Measurements from ENCODE around the gene NRROS. TPM values are rescaled to one million over a fixed set of nuclear protein-coding genes. Genes with fewer than 3 reads are reported as not detected.
"Not testable (repeated sequence)": the region's sequence is repeated elsewhere in the genome, so short reads cannot be mapped to it uniquely, and the experiment has no call there.

Gene NRROS
- total RNA-seq, 2 experiments from 2014 or later, result 37.5 to 39.9 TPM

- no peaks in the 10 kb centered on the region for H3K9me3 Mint-ChIP-seq (ENCODE audit: insufficient read depth)
- POLR2A ChIA-PET, result interaction anchor here (0.6 to 4.6 kb wide), 11 partner anchors 11 to 130 kb away, joined by 3 to 83 read pairs (median 4); partner anchors contain the start of genes CEP19, NRROS and PIGX
- H3K27me3 Mint-ChIP-seq (ENCODE audit: low read depth), result no peaks in the 10 kb centered on the region
- peaks cover 52% of the 10 kb centered on the region for H3K4me1 Mint-ChIP-seq (ENCODE audit: low read depth)
- H3K27ac Mint-ChIP-seq, result peak overlapping the region; percentile 81
- CTCF ChIA-PET, result interaction anchor here (0.5 to 10.2 kb wide), 32 partner anchors 7 to 360 kb away, joined by 3 to 211 read pairs (median 5); partner anchors contain the start of genes CEP19, NRROS, PAK2 and PIGX
- peak overlapping the region; percentile 64 for H3K4me3 Mint-ChIP-seq
- ATAC-seq (peak; percentile 47), DNase-seq (peak; percentile 56)
- no peaks in the 10 kb centered on the region for H3K36me3 Mint-ChIP-seq (ENCODE audit: low read depth)
Observed at GRCh38 chr3:196609805-196610515, 29.5 kb upstream of the NRROS start.

- ChIA-PET POLR2A (interaction anchor here (0.7 to 4.6 kb wide), 4 partner anchors 19 to 330 kb away, joined by 3 to 83 read pairs (median 4); partner anchors contain the start of genes NCBP2 and NRROS), CTCF (interaction anchor here (0.8 to 10.2 kb wide), 9 partner anchors 9 to 330 kb away, joined by 3 to 211 read pairs (median 7); partner anchors contain the start of genes NCBP2 and NRROS)
- peak overlapping the region; percentile 67 for H3K4me3 Mint-ChIP-seq
- H3K27ac Mint-ChIP-seq, result peak overlapping the region; percentile 91
- DNase-seq, result peak; percentile 38
- H3K9me3 Mint-ChIP-seq (ENCODE audit: insufficient read depth), result no peaks in the 10 kb centered on the region
- H3K36me3 Mint-ChIP-seq (ENCODE audit: low read depth), result no peaks in the 10 kb centered on the region
- no peaks in the 10 kb centered on the region for H3K27me3 Mint-ChIP-seq (ENCODE audit: low read depth)
- peaks cover 58% of the 10 kb centered on the region for H3K4me1 Mint-ChIP-seq (ENCODE audit: low read depth)
- peak; percentile 46 for ATAC-seq
Observed at GRCh38 chr3:196611761-196612483, 27.6 kb upstream of the NRROS start.

- not testable (repeated sequence) for H3K27me3 Mint-ChIP-seq (ENCODE audit: low read depth); DNase-seq; H3K27ac Mint-ChIP-seq; ATAC-seq; H3K4me3 Mint-ChIP-seq; H3K9me3 Mint-ChIP-seq (ENCODE audit: insufficient read depth); H3K36me3 Mint-ChIP-seq (ENCODE audit: low read depth)
- CTCF ChIA-PET, result interaction anchor here (0.8 kb wide), 1 partner anchor 70 kb away, joined by 3 read pairs; no protein-coding TSS in a partner anchor
- POLR2A ChIA-PET, result interaction anchor here (1.2 kb wide), 1 partner anchor 17 kb away, joined by 4 read pairs; no protein-coding TSS in a partner anchor
- H3K4me1 Mint-ChIP-seq (ENCODE audit: low read depth), result peaks cover 63% of the 10 kb centered on the region
Observed at GRCh38 chr3:196615234-196615633, 24.3 kb upstream of the NRROS start.

GRCh38 chr3:196617256-196617655 lies 22.2 kb upstream of the NRROS start:
- H3K9me3 Mint-ChIP-seq (ENCODE audit: insufficient read depth), result no peaks in the 10 kb centered on the region
- POLR2A ChIA-PET, result interaction anchor here (2.3 kb wide), 1 partner anchor 15 kb away, joined by 10 read pairs; no protein-coding TSS in a partner anchor
- CTCF ChIA-PET, result interaction anchor here (1.0 to 1.5 kb wide), 3 partner anchors 8 to 67 kb away, joined by 4 to 11 read pairs (median 8); no protein-coding TSS in a partner anchor
- peaks cover 57% of the 10 kb centered on the region for H3K4me1 Mint-ChIP-seq (ENCODE audit: low read depth)
- no peak for ATAC-seq
- no peaks in the 10 kb centered on the region for H3K27me3 Mint-ChIP-seq (ENCODE audit: low read depth)
- no peak for DNase-seq
- no peak overlapping the region for H3K27ac Mint-ChIP-seq
- H3K36me3 Mint-ChIP-seq (ENCODE audit: low read depth), result no peaks in the 10 kb centered on the region
- H3K4me3 Mint-ChIP-seq, result no peak overlapping the region

GRCh38 chr3:196619223-196619622 lies 20.3 kb upstream of the NRROS start:
- H3K36me3 Mint-ChIP-seq (ENCODE audit: low read depth), result no peaks in the 10 kb centered on the region
- no peaks in the 10 kb centered on the region for H3K9me3 Mint-ChIP-seq (ENCODE audit: insufficient read depth)
- ChIA-PET POLR2A (interaction anchor here (1.5 to 1.7 kb wide), 2 partner anchors 14 to 21 kb away, joined by 3 read pairs; no protein-coding TSS in a partner anchor), CTCF (interaction anchor here (1.1 kb wide), 1 partner anchor 13 kb away, joined by 3 read pairs; no protein-coding TSS in a partner anchor)
- peaks cover 45% of the 10 kb centered on the region for H3K4me1 Mint-ChIP-seq (ENCODE audit: low read depth)
- no peaks in the 10 kb centered on the region for H3K27me3 Mint-ChIP-seq (ENCODE audit: low read depth)
- no peak overlapping the region for H3K27ac Mint-ChIP-seq
- ATAC-seq (no peak), DNase-seq (no peak)
- no peak overlapping the region for H3K4me3 Mint-ChIP-seq

GRCh38 chr3:196619627-196620026 lies 19.9 kb upstream of the NRROS start:
- peak overlapping the region; percentile 37 for H3K4me3 Mint-ChIP-seq

GRCh38 chr3:196620161-196620604 lies 19.3 kb upstream of the NRROS start:
- ATAC-seq, result peak; percentile 53
- peaks cover 55% of the 10 kb centered on the region for H3K4me1 Mint-ChIP-seq (ENCODE audit: low read depth)

More at GRCh38 chr3:196619627-196620026, 19.9 kb upstream of the NRROS start:
- H3K36me3 Mint-ChIP-seq (ENCODE audit: low read depth); DNase-seq; H3K9me3 Mint-ChIP-seq (ENCODE audit: insufficient read depth); H3K27me3 Mint-ChIP-seq (ENCODE audit: low read depth); ATAC-seq: not testable (repeated sequence)
- ChIA-PET POLR2A (interaction anchor here (1.5 to 1.7 kb wide), 2 partner anchors 13 to 22 kb away, joined by 3 read pairs; no protein-coding TSS in a partner anchor), CTCF (interaction anchor here (1.1 kb wide), 1 partner anchor 12 kb away, joined by 3 read pairs; no protein-coding TSS in a partner anchor)
- H3K27ac Mint-ChIP-seq, result peak overlapping the region; percentile 73
- H3K4me1 Mint-ChIP-seq (ENCODE audit: low read depth), result peaks cover 49% of the 10 kb centered on the region

GRCh38 chr3:196620684-196621083 lies 18.8 kb upstream of the NRROS start:
- peaks cover 4% of the 10 kb centered on the region for H3K36me3 Mint-ChIP-seq (ENCODE audit: low read depth)
- no peak overlapping the region for H3K4me3 Mint-ChIP-seq
- CTCF ChIA-PET, result interaction anchor here (1.6 to 1.8 kb wide), 2 partner anchors 8 to 12 kb away, joined by 4 to 7 read pairs; no protein-coding TSS in a partner anchor
- H3K27me3 Mint-ChIP-seq (ENCODE audit: low read depth), result no peaks in the 10 kb centered on the region
- H3K27ac Mint-ChIP-seq, result peak overlapping the region; percentile 73
- POLR2A ChIA-PET, result interaction anchor here (1.2 to 4.4 kb wide), 3 partner anchors 11 to 16 kb away, joined by 3 to 28 read pairs (median 3); no protein-coding TSS in a partner anchor
- DNase-seq (no peak), ATAC-seq (no peak)
- H3K4me1 Mint-ChIP-seq (ENCODE audit: low read depth), result peaks cover 58% of the 10 kb centered on the region
- no peaks in the 10 kb centered on the region for H3K9me3 Mint-ChIP-seq (ENCODE audit: insufficient read depth)

More at GRCh38 chr3:196620161-196620604, 19.3 kb upstream of the NRROS start:
- Mint-ChIP-seq H3K36me3 (ENCODE audit: low read depth) (peaks cover 4% of the 10 kb centered on the region), H3K4me3 (peak overlapping the region; percentile 37), H3K27me3 (ENCODE audit: low read depth) (no peaks in the 10 kb centered on the region), H3K9me3 (ENCODE audit: insufficient read depth) (no peaks in the 10 kb centered on the region), H3K27ac (peak overlapping the region; percentile 73)
- POLR2A ChIA-PET, result interaction anchor here (1.2 to 4.4 kb wide), 4 partner anchors 12 to 22 kb away, joined by 3 to 28 read pairs (median 3); no protein-coding TSS in a partner anchor
- CTCF ChIA-PET, result interaction anchor here (1.1 to 1.8 kb wide), 3 partner anchors 8 to 13 kb away, joined by 3 to 7 read pairs (median 4); no protein-coding TSS in a partner anchor
- DNase-seq, result peak; percentile 51

GRCh38 chr3:196621611-196622010 lies 17.9 kb upstream of the NRROS start:
- ATAC-seq, result no peak
- H3K4me1 Mint-ChIP-seq (ENCODE audit: low read depth), result peaks cover 57% of the 10 kb centered on the region
- POLR2A ChIA-PET, result interaction anchor here (1.0 to 4.4 kb wide), 2 partner anchors 10 to 17 kb away, joined by 3 to 28 read pairs; no protein-coding TSS in a partner anchor
- no peak overlapping the region for H3K27ac Mint-ChIP-seq
- no peak overlapping the region for H3K4me3 Mint-ChIP-seq
- H3K36me3 Mint-ChIP-seq (ENCODE audit: low read depth), result peaks cover 4% of the 10 kb centered on the region
- H3K9me3 Mint-ChIP-seq (ENCODE audit: insufficient read depth), result no peaks in the 10 kb centered on the region
- DNase-seq, result no peak
- CTCF ChIA-PET, result interaction anchor here (1.6 to 1.8 kb wide), 2 partner anchors 9 to 11 kb away, joined by 4 to 7 read pairs; no protein-coding TSS in a partner anchor
- no peaks in the 10 kb centered on the region for H3K27me3 Mint-ChIP-seq (ENCODE audit: low read depth)

- Mint-ChIP-seq H3K9me3 (ENCODE audit: insufficient read depth) (no peaks in the 10 kb centered on the region), H3K27me3 (ENCODE audit: low read depth) (no peaks in the 10 kb centered on the region), H3K36me3 (ENCODE audit: low read depth) (peaks cover 4% of the 10 kb centered on the region), H3K4me3 (peak overlapping the region; percentile 56), H3K27ac (peak overlapping the region; percentile 91), H3K4me1 (ENCODE audit: low read depth) (peaks cover 57% of the 10 kb centered on the region)
- CTCF ChIA-PET, result interaction anchor here (2.5 to 3.4 kb wide), 2 partner anchors 12 to 15 kb away, joined by 7 to 16 read pairs; no protein-coding TSS in a partner anchor
- peak; percentile 68 for DNase-seq
- peak; percentile 77 for ATAC-seq
- POLR2A ChIA-PET, result interaction anchor here (0.6 to 4.4 kb wide), 2 partner anchors 8 to 45 kb away, joined by 4 to 28 read pairs; no protein-coding TSS in a partner anchor
Observed at GRCh38 chr3:196624067-196624790, 15.3 kb upstream of the NRROS start.
